SK-N-SH (cell line): Measurements from ENCODE around the gene ENTR1.

ENCODE experiments used
- CTCF ChIP-seq: fragments of 200-600 bp; sonication (generic); IDR thresholded peaks from 2 replicates; pipeline ENCODE4 v1.6.1; 2017; ENCODE audit warnings: antibody characterized with exemption, mild to moderate bottlenecking, moderate library complexity
- ELF1 ChIP-seq: IDR thresholded peaks from 2 replicates; pipeline ENCODE4 v1.4.0; 2012
- EP300 ChIP-seq, 2 experiments: IDR thresholded peaks; 2 replicates each; pipeline versions ENCODE4 v1.4.0 to v1.6.1; 2012; ENCODE audit warnings: borderline replicate concordance in 1 of 2, low read depth in 1 of 2, low read length in 1 of 2
- NRF1 ChIP-seq: IDR thresholded peaks from 2 replicates; pipeline ENCODE4 v1.6.1; 2012; ENCODE audit warnings: low read depth, mild to moderate bottlenecking, low read length
- POLR2AphosphoS5 ChIP-seq: IDR thresholded peaks from 2 replicates; pipeline ENCODE4 v1.6.1; 2012; ENCODE audit warnings: low read depth, low read length
- RAD21 ChIP-seq: IDR thresholded peaks from 2 replicates; pipeline ENCODE4 v1.6.1; 2012; ENCODE audit warnings: mild to moderate bottlenecking, low read length
- REST ChIP-seq: IDR thresholded peaks from 2 replicates; pipeline ENCODE4 v1.6.1; 2012; ENCODE audit warnings: mild to moderate bottlenecking, low read depth, low read length, moderate library complexity
- TAF1 ChIP-seq: IDR thresholded peaks from 2 replicates; pipeline ENCODE4 v1.6.1; 2012; ENCODE audit warnings: low read depth, mild to moderate bottlenecking, low read length, moderate library complexity, borderline replicate concordance
- ZBTB33 ChIP-seq: IDR thresholded peaks from 2 replicates; pipeline ENCODE4 v1.4.0; 2012; ENCODE audit warnings: low read depth, borderline replicate concordance

- TF ChIP-seq CTCF (no peak), NRF1 (no peak), REST (no peak), TAF1 (no peak), POLR2AphosphoS5 (no peak), ELF1 (no peak), EP300 (IDR thresholded peaks at IDR 0.05; ENCODE audit: borderline replicate concordance in 1 of 2, low read depth in 1 of 2, low read length in 1 of 2) (no peak), RAD21 (peak; percentile 57), ZBTB33 (no peak)
Measured at GRCh38 chr9:136364942-136365774, 45.3 kb downstream of the ENTR1 start.
